Muscle layer of duodenum (tissue), 2 donors: ENCODE measurements around the gene CCL2.
A peak's percentile ranks its signal among the peaks of the same experiment; 100 is the strongest.
"Not testable (repeated sequence)": the region's sequence is repeated elsewhere in the genome, so short reads cannot be mapped to it uniquely, and the experiment has no call there.

Experiments used
- H3K27ac ChIP-seq: one replicate; pipeline ENCODE4 v1.7.0; 2013; ENCODE audit warnings: mild to moderate bottlenecking, low read length
- H3K27me3 ChIP-seq: one replicate; pipeline ENCODE4 v1.7.0; 2013; ENCODE audit warnings: low read depth, mild to moderate bottlenecking, control low read depth, low read length
- H3K36me3 ChIP-seq, 2 donors: one replicate each; pipeline ENCODE4 v1.7.0; 2013; ENCODE audit warnings: low read length in 2 of 2, control low read depth in 1 of 2, mild to moderate bottlenecking in 1 of 2; ENCODE audit not compliant: insufficient read depth in 2 of 2, control insufficient read depth in 1 of 2
- H3K4me1 ChIP-seq, 2 donors: one replicate each; pipeline ENCODE4 v1.7.0; 2013; ENCODE audit warnings: low read length in 2 of 2, mild to moderate bottlenecking in 2 of 2, control low read depth in 1 of 2, moderate library complexity in 1 of 2; ENCODE audit not compliant: insufficient read depth in 2 of 2, control insufficient read depth in 1 of 2
- H3K4me3 ChIP-seq, 2 donors: one replicate each; pipeline ENCODE4 v1.7.0; 2013; ENCODE audit warnings: low read length in 2 of 2, low read depth in 1 of 2, mild to moderate bottlenecking in 1 of 2
- H3K9me3 ChIP-seq, 2 donors: one replicate each; pipeline ENCODE4 v1.7.0; 2013; ENCODE audit warnings: low read length in 2 of 2, control low read depth in 1 of 2, mild to moderate bottlenecking in 1 of 2; ENCODE audit not compliant: control insufficient read depth in 1 of 2
- donor health status: healthy.

The CCL2 gene

DNA sequence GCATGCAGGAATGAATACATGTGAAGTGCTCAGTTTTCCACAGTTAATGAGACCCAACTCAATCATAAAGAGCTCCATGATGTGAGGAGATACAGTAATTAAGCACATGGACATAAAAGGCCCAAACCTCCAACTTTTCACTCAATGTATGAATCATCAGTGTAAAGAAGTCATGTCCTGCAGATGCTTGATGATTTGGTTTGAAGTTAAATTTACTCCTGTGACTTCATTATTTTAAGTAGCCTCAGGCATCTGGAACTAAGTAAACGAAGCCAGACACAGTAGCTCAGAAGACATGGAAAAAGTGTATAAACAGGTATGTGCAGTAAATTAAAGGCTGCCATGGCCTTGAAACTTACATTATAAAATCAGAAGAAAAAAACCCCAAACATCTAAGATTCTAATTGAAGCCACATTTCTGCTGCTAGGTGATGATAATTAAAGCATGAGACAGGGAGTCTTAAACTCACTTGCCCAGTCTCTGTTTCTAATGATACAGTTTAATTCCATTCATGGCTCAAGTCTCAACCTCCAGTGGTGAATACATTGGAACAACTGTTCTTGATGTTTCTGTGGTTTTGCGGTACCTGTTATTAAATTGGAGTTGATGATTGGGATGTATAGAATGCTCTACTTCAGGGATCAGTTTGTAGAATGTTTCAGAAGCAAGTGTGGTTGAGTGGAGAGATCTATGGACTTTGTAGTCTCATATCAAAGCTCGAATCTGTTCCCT lies 28.9 kb upstream of the CCL2 start:
- no peak overlapping the region for H3K27ac ChIP-seq
- no peaks in the 10 kb centered on the region for H3K4me1 ChIP-seq
- no peaks in the 10 kb centered on the region for H3K36me3 ChIP-seq
- no peaks in the 10 kb centered on the region for H3K27me3 ChIP-seq
- no peaks in the 10 kb centered on the region for H3K9me3 ChIP-seq
- H3K4me3 ChIP-seq = no peak overlapping the region

DNA sequence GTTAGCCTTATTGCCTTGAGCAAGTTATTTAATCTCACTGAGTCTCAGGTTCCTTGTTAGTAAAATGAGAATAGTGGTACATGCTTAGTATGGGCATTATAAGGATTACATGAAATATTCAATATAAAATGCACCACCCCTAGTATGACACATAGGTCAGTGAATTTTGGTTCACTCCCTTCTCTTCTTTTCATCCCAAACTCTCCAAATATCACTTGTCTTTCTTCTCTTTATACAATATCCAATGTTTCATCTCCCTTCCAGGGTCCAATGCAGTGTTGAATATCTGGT lies 28.4 kb upstream of the CCL2 start:
- Histone ChIP-seq H3K9me3 (no peaks in the 10 kb centered on the region), H3K4me1 (no peaks in the 10 kb centered on the region), H3K36me3 (no peaks in the 10 kb centered on the region), H3K27me3 (no peaks in the 10 kb centered on the region), H3K4me3 (no peak overlapping the region), H3K27ac (no peak overlapping the region)

DNA sequence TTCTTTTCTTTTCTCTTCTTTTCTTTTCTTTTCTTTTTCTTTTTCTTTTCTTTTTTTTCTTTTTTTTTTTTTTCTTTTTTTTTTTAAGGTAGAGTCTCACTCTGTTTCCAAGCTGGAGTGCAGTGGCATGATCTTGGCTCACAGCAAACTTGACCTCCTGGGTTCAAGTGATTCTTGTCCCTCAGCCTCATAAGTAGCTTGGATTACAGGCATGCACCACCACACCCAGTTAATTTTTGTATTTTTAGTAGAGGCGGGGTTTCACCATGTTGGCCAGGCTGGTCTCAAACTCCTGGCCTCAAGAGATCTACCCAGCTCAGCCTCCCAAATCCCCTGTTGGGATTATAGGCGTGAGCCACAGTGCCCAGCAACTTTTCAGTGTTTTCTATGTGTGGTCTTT lies 27.8 kb upstream of the CCL2 start:
- H3K4me1 ChIP-seq, H3K27me3 ChIP-seq, H3K4me3 ChIP-seq, H3K36me3 ChIP-seq, H3K27ac ChIP-seq, H3K9me3 ChIP-seq: not testable (repeated sequence)

DNA sequence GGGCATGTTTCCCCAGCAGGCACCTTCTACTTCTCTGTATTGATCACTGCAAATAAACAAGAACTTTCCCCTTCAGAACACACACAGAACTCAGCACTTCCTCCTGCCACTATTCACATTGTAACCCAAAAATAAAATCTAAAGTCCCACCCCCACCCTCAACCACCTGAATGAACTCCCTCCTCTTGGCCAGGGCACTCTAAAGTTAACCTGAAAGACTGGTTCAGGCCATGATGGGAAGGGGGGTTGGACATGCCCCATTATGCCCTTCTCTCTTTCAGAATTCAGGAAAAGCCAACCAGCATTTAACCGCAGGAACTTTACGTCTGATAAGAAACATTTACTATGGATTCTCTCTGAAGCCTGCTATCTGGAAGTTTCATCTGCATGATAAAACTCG lies 27.4 kb upstream of the CCL2 start:
- H3K4me1 ChIP-seq = no peaks in the 10 kb centered on the region
- no peaks in the 10 kb centered on the region for H3K9me3 ChIP-seq
- H3K27me3 ChIP-seq = no peaks in the 10 kb centered on the region
- H3K27ac ChIP-seq = no peak overlapping the region
- no peak overlapping the region for H3K4me3 ChIP-seq
- no peaks in the 10 kb centered on the region for H3K36me3 ChIP-seq

DNA sequence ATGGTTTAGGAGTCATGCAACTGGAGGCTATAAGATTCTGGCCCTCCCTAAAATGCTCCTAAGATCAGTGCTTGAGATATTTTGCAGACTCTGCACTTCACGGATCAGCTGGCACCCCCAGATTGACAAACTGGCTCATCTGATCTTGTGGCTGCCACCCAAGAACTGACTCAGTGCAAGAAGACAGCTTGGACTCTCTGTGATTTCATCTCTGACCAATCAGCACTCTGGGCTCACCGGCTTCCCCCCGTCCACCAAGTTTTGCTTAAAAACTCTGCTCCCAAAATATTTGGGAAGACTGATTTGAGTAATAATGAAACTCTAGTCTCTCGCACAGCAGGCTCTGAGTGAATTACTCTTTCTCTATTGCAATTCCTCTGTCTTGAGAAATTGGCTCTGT lies 26.3 kb upstream of the CCL2 start:
- H3K27me3 ChIP-seq = no peaks in the 10 kb centered on the region
- H3K4me1 ChIP-seq = peaks cover 0 to 6% of the 10 kb centered on the region in 2 donors
- no peaks in the 10 kb centered on the region for H3K9me3 ChIP-seq
- no peaks in the 10 kb centered on the region for H3K36me3 ChIP-seq
- H3K27ac ChIP-seq = no peak overlapping the region
- H3K4me3 ChIP-seq = no peak overlapping the region

DNA sequence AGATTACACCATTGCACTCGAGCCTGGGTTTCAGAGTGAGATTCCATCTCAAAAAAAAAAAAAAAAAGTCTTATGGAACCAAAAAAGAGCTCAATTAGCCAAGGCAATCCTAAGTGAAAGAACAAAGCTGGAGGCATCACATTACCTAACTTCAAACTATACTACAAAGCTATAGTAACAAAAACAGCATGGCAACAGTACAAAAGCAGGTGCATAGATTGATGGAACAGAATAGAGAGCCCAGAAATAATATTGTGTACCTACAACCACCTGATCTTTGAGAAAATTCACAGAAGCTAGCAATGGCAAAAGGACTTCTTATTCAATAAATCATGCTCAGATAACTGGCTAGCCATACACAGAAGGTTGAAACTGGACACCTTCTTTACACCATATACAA lies 24.7 kb upstream of the CCL2 start:
- Histone ChIP-seq H3K36me3 (no peaks in the 10 kb centered on the region), H3K27ac (no peak overlapping the region), H3K9me3 (no peaks in the 10 kb centered on the region), H3K4me3 (no peak overlapping the region), H3K4me1 (peaks cover 14 to 21% of the 10 kb centered on the region in 2 donors), H3K27me3 (no peaks in the 10 kb centered on the region)

DNA sequence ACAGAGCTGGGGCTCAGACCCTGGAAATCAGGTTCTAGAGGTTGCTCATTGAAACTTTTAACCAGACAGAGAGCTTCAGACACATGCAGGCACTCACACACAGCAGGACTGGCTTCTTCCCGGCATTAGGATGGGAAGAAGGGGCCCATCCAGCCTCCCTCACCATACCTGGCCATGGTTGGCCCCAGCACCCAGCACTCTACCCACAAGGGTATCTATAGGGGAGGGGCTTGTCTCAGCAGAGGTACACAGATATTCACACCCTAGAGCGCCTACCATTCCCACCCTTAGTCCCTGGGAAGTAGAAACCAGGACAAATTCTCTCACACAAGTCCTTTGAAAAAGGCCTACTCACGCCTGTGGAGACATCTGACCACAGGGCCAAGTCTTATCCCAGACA lies 20.5 kb upstream of the CCL2 start:
- no peaks in the 10 kb centered on the region for H3K27me3 ChIP-seq
- H3K4me3 ChIP-seq = no peak overlapping the region
- no peaks in the 10 kb centered on the region for H3K9me3 ChIP-seq
- H3K27ac ChIP-seq = peak overlapping the region; percentile 80
- H3K36me3 ChIP-seq = no peaks in the 10 kb centered on the region
- H3K4me1 ChIP-seq = peaks cover 22 to 45% of the 10 kb centered on the region in 2 donors

DNA sequence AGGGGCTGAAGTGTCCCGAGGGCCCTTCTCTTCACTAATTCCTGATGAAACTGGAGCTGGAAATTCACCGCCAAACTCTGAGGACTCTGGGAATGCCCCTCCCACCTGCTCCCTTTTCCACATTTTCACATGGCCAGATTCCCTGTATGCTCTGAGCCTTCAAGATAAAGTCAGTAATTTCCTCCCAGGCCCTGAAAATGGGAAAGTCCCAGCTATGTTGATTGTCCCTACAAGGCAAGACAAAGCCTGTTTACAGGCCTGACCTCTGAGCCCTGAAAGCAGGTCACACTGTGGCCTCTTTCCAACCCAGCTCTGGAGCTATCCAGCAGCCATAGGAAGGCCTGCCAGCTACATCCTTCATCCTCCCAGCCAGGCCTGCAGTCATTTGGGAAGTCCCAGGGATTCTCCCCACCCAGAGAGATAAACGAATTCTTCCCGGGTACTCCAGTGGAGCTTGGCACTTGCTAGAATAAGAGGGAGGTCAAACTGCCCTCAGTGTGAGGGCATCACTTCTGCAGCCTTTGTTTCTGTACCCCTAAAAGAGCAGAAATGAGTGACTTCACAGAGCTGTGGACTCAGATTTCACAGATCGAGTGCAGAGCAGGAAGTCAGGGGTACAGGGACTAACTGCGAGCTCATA lies 19.6 kb upstream of the CCL2 start:
- no peaks in the 10 kb centered on the region for H3K9me3 ChIP-seq
- H3K4me3 ChIP-seq = no peak overlapping the region
- no peaks in the 10 kb centered on the region for H3K27me3 ChIP-seq
- H3K4me1 ChIP-seq = peaks cover 27 to 48% of the 10 kb centered on the region in 2 donors
- H3K27ac ChIP-seq = peak overlapping the region; percentile 80
- H3K36me3 ChIP-seq = no peaks in the 10 kb centered on the region

DNA sequence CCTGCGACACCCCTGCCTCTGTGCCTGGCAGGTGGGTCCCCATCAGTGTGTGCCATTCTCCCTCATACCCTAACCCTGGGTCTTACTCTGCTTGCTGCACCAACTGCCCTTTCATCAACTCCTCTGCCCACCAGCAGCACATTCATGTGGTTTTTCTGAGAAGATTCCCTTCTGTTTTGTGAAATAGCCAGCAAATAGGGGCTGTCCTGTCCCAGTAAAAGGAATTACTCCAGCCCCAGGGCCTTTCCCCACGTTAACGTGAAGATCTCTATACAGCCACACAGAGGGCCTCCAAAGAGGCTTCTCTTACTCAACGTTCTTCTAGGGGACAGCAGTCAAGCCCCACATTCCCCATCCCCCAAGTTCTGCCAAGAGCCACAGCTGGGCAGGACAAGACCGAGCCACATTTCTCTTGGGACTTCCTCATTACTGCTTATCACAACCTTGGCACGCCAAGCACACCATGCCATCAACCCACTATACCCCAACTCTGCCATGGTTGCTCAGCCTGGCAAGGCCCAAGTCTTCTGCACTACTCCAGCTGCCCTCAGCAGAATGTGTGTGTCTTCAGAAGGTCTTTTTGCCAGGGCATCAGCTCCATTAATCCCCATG lies 18.7 kb upstream of the CCL2 start:
- no peak overlapping the region for H3K27ac ChIP-seq
- peaks cover 31 to 49% of the 10 kb centered on the region in 2 donors for H3K4me1 ChIP-seq
- no peak overlapping the region for H3K4me3 ChIP-seq
- H3K27me3 ChIP-seq = no peaks in the 10 kb centered on the region
- no peaks in the 10 kb centered on the region for H3K9me3 ChIP-seq
- no peaks in the 10 kb centered on the region for H3K36me3 ChIP-seq

DNA sequence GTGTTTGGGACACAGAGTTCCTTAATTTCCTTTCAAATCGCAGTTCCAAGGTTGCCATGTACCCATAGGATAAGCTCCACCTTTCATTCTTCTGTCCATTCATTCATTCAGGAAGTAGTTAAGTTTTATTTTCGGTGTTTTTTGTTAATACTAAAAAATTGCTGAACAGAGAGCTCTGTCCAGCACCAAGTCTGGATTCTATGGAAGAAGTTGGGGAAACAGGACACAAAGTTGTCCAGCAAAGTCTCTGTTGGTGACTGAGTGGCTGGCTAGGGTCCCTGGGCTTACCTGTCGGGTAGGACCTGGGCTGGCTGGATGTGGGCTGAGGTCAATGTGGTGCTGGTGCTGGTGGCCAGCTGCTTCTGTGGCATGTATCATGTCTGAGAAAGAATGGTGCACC lies 17.6 kb upstream of the CCL2 start:
- no peak overlapping the region for H3K27ac ChIP-seq
- no peaks in the 10 kb centered on the region for H3K27me3 ChIP-seq
- no peak overlapping the region for H3K4me3 ChIP-seq
- no peaks in the 10 kb centered on the region for H3K9me3 ChIP-seq
- no peaks in the 10 kb centered on the region for H3K36me3 ChIP-seq
- H3K4me1 ChIP-seq = peaks cover 31 to 55% of the 10 kb centered on the region in 2 donors

DNA sequence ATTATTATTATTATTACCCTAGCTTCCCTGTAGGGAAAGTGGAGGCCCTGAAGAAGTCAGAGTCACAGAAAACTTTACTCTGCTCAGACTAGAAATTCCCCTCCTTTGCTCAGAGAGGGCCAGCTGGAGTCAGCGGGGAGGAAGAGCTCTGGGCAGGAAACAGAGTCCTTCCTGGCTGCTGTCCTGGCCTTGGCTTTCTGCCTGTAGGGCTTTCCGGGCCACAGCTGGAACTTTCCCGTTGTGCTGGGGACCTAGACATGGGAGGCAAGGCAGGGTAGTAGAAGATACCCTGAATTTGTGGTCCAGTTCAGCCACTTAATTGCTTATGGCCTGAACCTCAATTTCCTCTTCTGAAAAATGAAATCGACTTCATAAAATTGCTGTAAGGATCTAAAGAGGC lies 14.0 kb upstream of the CCL2 start:
- Histone ChIP-seq H3K9me3 (no peaks in the 10 kb centered on the region), H3K36me3 (no peaks in the 10 kb centered on the region), H3K27ac (peak overlapping the region; percentile 12), H3K4me1 (peaks cover 12 to 32% of the 10 kb centered on the region in 2 donors), H3K4me3 (no peak overlapping the region), H3K27me3 (no peaks in the 10 kb centered on the region)
